IPS DF 19.7 (cell line): ENCODE measurements around the gene OR10A6.

Experiments used
- DNase-seq: peaks from one replicate; pipeline ENCODE4 v3.0.0-alpha.2; 2013; ENCODE audit warnings: low read depth, low spot score

The OR10A6 gene, protein sequence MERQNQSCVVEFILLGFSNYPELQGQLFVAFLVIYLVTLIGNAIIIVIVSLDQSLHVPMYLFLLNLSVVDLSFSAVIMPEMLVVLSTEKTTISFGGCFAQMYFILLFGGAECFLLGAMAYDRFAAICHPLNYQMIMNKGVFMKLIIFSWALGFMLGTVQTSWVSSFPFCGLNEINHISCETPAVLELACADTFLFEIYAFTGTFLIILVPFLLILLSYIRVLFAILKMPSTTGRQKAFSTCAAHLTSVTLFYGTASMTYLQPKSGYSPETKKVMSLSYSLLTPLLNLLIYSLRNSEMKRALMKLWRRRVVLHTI

DNA sequence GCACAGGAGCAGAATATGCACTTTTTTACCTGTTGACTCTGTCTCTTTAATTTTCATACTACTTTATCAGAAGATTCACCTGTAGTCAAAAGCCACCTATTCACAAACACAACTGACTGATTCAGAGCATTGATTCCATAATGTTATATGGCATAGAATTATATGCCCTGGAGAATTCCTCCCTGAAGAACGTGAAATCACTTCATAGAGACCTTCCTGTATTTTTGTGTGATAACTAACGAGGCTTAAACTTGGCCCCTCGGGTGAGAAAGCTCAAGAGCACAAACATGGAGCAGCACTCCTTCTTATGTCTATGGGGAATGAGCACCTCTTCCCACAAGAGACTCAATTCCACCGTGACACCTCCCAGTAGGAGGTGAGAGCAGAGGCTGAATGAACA, at the start of gene OR10A6:
TSS of gene OR10A6 (minus strand) at position 101 of the 400 bp plus-strand sequence. CDS start 2,606 bp downstream, outside the sequence.
- no peak for DNase-seq

DNA sequence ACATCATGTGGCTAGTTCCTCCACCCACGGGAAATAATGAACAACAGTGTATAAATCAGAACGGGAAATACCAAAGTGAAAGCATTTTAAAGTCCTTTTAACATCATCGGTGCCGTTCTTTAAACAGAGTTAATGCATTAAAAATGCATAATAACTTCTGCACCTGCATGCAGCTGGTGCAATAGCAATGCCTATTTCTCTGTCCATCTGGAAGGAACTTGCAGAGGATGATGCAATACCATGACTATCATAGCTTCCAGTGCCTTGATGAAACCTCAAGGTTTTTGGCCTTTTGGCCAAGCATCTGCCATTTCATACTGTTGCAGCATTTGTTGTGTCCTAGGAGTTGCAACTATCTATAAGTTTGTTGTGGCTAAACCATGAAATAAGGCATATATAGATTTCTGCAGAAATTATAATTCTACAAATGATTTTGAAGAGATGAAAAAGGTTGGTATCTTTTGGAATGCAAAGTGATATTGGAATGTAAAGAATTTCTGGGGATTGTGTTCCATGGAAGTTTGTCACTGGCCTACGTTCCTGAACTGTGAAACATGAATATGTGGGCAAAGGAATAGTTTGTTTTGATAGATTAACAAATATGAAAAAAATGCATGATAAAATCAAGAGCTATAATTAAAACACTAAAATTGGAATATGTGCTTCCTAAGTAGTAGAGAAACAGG, 46.3 kb upstream of the OR10A6 start:
- DNase-seq: no peak

DNA sequence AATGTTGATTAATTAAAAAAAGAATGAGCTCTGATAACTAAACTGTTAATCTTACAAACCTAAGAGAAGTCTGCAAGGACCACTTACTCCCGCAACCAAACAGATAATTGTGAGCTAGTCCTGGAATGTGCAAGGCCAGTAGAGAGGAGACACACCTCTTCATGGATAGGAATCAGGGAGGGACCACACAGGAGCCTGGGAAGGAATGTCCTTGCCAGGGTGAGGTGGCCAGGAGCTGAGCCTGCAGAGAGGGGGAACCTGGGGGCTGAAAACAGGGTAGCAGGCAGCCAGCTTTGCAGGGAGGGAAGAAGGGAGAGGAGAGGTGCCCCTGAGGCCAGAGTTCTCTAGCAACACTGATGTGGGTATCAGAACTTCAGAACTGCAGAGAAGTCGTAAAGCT, 43.6 kb upstream of the OR10A6 start:
- DNase-seq: peak; percentile 5

DNA sequence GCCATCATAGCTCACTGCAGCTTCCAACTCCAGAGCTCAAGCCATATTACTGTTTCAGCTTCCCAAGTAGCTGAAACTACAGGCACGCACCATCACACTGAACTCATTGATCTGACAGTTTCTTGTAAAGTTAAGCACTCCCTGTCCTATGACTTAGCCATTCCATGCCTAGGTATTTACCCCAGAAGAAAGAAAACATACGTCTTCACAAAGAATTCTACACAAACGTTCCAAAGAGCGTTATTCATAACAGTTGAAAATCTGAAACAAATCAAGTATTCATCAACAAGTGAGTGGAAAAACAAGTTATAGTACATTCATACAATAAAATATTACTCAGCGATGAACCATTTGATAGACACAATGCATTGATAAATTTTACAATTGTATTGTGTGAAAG, 41.9 kb upstream of the OR10A6 start:
- no peak for DNase-seq

DNA sequence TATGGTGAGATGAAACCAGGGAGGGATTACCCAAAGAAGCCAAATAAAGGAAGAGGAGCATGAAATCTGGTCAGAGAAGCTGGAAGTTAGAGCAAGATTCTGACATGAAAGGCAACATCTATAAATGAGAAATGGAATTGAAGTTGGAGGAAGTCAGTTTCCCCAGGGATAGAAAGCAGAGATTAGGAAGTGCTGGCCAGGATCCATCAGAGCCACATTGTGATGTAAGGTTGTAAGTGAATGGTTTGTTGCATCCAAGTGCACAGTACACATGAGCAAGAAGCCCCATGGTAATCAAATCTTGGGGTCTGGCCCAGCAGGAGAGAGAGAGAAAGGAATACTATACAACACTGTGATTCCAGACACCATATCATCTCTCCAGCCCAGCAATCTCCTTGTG, 40.8 kb upstream of the OR10A6 start:
- DNase-seq: no peak

DNA sequence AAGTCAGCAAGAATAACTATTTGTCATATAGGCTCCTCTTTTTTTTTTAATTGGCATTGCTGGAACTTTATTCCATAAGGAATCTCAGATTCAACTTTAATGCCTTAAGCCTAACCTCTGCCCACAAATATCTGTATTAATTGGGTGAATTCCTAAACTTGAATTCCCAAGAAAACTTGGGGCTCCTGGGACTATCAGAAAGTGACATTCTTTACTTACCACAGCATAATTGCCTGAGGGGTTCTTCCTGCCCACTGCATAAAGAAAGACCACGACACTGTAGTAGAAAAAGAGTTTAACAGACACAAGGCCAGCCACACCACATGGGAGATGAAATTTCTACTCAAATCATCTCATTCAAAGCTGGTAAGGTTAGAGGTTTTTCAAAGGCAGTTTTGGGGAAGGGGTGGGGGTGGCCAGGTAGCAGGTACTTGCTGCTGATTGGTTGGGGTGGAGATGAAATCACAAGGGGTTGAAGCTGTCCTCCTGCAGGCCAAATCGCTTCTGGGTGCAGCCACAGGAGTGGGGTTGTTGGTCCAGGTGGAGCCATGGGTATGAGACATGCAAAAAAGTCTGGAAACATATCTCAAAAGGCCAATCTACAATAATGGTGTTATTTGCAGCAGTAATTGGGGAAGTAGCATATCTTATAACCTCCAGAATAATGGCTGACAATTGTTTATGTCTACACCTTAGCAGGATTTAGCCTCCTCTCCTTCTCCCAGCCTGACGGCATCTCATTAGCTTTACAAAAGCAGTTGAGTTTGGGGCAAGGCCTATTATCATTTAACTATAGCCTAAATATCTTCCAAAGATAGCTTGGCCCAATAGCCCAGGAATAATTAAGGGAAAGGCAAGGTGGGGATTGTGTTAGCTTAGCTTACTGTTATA, 38.9 kb upstream of the OR10A6 start:
- peak; percentile 33 for DNase-seq

DNA sequence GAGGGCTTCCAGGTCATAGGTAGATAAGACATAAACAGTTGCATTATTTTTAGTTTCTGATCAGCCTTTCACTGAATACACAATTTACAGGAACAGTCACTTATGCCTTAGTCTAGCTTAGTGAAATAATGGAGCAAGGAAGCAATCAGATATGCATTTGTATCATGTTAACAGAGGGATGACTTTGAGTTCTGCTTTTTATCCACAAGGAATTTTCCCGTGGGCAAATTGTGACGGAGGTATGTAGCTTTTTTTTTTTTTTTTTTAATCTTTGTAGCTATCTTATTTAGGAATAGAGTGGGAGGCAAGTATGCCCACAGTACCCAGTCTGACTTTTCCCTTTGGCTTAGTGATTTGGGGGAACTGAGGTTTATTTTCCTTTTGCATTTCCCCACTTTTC, 37.6 kb upstream of the OR10A6 start:
- no peak for DNase-seq

DNA sequence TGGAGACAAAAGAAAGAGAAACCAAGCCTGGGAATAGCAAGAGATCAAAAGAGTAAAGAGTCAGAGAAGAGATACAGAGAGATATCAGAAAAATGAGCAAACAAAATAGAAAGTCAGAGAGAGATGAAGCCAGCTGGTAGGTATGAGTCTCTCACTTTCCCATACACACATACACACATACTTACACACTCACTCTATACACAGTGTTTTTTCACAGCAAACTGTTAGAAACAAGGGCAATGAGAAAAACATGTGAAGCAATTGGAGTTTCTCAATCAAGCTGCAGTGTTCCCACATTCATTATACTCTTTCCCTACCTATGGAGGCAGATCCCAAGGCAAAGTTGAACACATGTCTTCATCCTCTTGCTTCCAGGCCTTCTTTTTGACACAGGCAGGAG, 36.8 kb upstream of the OR10A6 start:
- no peak for DNase-seq

DNA sequence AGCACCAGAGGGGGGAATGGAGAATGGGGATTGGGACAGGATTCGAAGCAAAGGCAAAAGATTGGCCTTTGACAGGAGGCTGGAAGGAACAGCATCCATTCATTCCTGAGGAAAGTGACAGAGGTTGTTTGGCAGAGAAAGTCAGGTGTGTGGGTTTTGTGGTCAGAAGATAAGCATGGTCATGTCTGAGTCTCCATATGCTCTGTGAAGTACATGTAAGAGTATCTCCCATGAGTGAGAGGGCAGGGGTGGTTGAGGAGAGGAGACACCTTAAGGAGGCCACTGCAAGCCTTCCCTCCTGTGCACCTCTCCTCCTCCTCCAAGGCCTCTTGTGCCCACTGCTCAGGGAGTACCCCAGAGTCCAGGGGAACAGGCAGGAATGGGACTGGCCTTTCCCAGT, 36.0 kb upstream of the OR10A6 start:
- DNase-seq: no peak

DNA sequence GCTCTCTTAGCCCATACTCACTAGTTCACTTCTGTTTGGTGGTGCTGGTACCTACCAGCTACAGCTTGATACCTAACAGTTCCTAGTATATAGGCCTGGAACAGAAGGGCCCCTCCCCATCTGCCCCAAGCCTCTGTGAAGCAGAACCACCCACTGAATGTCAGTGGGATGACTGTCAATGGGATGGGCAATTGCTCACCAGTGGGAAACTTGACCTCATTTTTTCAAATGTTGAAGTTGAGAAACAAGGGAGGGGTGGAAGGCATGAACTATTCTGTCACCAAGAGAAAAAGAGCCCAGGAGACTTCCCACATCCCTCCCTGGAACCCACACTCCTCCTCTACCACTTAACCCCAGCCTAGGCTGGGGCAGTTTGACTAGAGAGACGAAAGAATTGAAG, 34.3 kb upstream of the OR10A6 start, which contains the start of gene NLRP10:
TSS of gene NLRP10 (minus strand) at position 62 of the 400 bp plus-strand sequence. CDS start 1,952 bp downstream, outside the sequence.
- DNase-seq: no peak

DNA sequence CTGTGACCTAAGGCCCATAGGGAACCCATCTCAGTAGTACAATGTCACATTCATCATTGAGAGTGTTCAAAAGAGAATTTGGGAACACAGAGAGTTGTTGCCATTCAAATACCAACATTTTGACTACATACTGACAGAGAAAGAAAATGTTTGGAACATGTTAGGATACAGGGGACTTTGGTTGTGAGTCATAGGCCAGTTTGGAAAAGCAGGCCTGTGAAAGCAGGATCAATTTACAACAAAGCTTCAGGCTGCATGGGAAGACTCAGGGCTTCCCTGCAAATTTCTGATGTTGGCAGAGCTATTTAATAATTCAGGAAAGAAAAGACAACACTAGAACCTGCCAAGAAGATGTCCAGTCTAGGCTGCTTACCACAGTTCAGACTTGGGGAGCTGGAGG, 33.8 kb upstream of the OR10A6 start:
- DNase-seq: no peak

DNA sequence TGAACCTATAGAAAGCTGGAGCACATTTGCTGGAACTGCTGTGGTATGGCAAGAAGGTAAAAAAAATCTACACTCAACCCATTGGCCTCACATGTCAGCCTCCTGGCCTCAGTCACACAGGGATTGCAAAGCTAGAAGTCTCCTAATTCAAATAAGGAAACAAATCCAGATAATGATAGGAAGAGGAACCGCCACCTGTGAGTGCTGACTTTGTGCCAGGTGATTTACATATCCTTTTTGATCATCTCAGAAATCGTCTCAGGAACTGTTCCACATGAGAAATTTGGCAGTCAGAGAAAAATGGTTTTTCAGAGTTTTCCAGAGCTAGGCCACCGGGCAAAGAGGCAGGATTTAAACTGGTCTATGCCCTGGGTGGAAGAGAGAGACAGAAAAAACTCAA, 33.2 kb upstream of the OR10A6 start:
- DNase-seq: no peak

DNA sequence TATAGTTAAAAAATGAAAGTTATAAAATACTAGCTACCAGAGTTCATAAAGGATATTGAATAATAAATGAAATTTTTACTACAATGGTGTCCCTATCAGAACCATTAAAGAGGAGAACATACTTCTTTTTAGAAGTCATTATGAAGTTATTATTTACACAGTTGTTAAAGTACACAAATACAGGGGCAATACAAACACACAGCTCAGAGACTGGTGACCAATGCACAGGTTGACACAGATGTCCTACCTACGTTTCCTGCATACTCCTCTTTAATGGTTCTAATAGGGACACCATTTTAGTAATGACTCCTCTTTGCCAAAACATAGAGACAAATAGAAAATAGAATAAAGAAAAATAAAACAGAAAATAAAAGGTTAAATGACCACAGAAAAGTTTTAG, 24.1 kb upstream of the OR10A6 start:
- DNase-seq: no peak

DNA sequence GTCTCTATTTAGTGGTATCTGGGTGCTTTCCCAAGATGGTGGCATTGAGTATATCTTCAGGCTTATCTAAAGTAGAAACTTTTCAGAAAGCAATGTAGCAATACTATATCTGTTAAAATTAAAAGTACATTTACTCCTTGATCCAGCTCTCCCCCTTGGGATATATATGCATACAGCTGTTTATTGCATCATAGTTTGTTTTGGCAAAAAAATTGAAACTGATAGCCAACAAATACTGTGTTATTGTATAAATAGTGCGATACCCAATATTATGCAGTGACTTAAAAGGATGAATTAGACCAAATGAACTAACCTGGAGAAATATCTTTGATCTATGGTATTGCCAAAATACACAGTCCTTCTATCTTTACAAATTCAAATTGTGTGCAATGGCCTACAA, 18.9 kb upstream of the OR10A6 start:
- no peak for DNase-seq

DNA sequence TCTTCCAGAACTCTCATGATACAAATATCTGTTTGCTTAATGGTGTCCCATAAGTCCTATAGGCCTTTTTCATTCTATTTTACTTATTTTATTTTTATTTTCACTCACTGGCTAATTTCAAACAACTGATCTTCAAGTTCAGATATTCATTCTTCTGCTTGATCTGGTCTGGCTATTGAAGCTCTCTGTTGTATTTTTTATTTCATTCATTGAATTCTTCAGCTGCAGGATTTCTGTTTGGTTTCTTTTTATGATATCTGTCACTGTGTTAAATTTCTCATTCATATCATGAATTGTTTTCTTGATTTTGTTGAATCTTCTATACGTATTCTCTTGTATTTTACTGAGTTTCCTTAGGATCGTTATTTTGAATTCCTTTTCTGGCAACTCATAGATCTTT, 13.1 kb upstream of the OR10A6 start:
- no peak for DNase-seq

DNA sequence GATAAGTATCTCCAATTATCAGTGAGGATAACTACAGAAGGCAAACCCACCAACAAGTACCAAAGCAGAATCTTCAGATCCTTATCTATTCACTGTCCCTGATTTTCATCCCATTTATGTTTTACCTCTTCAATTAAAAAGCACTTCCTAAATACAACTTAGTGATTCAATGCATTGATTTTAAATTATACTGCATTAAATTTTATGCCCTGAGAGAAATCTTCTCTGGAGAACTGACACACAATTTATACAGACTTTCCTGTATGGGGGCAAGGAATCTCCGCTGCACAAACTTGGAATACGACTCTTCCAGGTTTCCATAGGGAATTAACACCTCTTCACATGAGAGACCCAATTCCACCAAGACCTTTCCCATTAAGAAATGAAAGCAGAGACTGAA, 10.5 kb upstream of the OR10A6 start, which contains the start of gene OR10A3:
TSS of gene OR10A3 (minus strand) at position 101 of the 400 bp plus-strand sequence. CDS start 2,188 bp downstream, outside the sequence.
- DNase-seq: no peak

DNA sequence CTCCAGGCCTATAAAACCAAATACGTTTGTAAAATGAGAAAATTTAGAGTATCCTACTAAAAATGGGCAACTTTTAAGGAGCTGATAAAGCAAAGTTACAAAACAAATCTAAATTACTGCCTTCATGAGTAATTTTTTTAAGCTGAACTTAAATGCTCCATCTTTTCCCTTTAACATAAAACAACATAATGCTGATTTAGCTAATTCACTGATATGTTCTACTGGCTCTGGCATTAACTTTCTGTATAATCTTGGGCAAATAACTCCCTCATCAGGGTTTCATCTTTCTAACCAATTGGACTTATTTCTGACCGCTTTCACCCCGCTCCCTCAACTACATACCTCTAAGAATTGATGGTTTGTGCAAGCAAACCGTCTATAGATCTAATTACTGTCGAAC, 10.1 kb upstream of the OR10A6 start:
- no peak for DNase-seq

DNA sequence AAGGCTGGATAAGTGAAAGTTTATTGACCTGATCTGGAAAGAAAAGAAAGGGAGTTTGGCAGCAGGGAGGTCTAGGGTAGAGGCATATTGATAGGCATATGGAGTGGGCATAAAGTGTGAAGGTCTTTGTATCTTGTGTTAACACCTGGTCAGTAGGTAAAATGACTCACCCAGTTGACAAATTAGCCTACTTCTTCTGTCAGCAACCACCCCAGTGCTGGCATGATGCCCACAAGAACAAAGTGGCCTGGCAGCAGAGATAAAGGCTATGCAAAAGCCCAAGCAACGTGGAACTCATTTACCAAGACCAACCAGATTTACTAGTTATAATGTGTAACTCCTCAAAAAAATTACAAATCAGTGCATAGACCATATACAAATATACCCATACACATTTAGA, 5.5 kb upstream of the OR10A6 start:
- DNase-seq: no peak

DNA sequence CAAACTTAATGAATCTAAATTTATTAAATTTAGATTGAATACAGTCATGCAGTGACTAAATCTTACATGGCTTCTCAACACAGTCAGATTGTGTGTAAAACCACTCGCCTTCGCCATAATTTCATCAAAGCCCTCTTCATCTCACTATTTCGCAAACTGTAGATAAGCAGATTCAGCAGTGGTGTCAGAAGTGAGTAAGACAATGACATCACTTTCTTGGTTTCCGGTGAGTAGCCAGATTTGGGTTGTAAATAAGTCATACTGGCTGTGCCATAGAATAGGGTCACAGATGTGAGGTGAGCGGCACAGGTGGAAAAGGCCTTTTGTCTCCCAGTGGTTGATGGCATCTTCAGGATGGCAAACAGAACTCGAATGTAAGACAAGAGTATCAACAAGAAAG, 3.4 kb downstream of the OR10A6 start:
- no peak for DNase-seq

DNA sequence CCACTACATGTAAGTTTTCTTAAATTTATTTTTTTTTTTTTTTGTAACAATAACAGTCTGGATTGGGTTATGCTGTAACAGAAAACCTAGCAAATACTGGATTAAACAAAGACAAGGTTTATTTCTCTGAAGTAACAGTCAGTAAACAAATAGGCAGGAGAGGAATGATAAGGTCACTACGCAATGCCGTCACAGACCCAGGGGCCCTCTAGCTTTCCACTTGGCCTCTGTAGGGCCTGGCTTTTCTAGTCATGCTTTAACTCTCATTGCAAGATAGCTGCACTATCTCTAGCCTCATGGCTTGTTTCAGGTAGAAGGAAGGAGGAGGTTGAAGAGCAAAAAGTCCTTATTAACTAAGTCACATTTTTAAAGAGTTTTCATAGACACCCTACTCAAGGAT, 6.5 kb downstream of the OR10A6 start:
- DNase-seq: no peak

DNA sequence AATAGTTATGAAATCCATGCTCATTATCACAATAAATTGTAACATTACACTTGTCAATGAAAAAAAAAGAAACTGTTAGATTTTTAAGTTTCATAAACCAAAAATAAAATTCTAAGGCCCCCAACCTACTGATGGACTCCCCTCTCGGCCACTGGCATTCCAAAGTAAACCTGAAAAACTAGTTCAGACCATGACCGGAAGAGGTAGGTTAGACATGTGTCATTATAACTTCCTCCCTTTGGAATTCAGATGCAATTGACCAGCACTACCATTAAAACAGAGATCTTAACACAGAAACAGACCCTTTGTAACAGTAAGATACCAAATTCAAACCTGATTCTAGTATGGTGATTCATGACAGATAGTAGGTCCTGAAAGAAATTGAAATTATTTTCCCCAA, 12.9 kb downstream of the OR10A6 start:
- no peak for DNase-seq

DNA sequence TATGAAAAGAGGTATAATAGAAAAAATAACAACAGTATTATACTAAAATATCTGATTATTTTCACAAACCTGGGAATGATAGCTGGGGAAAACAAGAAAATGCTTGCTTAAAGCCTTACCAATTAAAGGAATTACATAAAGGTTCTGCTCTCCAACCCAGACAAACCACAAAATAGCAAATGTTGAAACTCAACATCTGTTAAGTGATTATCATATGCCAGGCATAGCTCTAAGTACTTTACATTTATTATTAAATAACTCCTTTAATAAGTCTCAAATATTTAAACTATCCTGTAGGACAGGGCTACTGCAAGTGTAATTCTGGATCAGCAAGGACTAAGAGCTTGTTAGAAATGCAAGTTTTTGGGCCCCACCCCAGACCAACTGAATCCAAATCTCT, 20.1 kb downstream of the OR10A6 start:
- DNase-seq: no peak
